ENCODE results near the gene ARHGAP45.

The ARHGAP45 gene

DNA sequence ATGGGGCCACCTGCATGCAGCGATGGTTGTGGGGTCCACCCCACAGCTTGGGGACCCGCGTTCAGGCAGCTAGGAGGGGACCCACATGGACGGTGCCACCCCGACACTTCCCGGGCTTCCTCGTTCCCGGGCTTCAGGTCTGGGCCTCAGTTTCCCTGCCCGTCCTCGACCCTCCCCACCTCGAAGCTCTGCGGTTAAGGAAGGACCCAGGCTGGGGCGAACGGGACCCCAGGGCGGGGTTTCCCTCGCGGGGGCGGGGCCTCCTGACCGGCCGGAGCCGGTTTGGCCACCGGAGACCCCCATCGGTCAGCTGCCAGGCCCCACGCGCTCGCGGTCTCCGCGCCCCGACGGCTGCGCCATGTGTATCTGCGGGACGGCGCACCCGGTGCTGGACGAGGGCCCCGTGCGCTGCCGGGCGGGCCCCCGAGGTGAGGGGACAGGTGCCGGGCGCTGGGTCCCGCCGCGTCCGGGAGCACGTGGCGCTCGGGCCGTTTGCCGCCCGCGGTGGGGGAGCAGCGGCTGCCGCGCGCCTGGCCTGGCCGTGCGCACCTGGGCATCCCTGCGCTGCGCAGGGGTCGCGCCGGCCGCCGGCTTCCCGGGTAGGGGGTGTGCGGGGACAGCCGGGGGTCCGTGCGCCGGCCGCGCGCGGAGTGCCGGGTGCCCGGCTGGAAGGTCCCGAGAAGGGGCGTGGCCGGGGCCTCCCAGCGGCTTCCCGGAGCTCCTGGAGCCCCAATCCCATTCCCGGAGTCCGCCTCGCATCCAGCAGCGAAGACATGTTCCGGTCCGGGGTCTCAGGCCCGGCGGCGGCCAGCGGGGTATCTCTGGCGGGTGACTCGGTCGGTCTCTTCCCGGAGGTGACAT, 4.2 kb downstream of the ARHGAP45 start:
- no peak for DNase-seq (ENCODE audit: low read depth in 2 of 2)

DNA sequence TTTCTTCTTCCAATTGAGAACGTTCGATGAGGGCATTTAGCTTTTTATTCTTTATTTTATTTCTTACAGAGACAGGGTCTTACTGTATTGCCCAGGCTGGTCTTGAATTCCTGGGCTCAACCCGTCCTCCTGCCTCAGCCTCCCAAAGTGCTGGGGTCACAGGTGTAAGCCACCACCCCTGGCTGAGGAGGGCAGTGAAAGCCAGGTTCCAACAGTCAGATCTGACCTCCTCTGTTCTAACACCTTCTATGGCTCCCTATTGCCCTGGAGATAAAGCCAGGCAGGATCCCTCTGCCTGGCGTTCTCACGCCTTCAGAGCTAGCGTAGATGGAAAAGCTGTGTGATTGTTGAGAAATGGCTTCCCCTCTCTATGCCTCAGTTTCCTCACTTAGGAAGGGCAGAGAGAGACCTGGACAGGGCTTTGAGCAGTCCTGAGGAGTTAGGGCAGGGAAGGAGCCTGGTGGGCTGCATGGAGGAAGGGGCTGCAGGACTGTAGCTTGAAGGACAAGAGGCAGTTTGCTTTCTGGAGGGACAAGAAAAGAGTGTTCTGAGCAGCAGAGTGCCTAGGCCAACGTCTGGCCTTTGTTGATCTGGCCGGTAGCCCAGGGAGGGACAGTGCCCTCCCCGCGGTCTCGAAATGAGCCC, 5.5 kb downstream of the ARHGAP45 start:
- DNase-seq (ENCODE audit: low read depth in 2 of 2), result no peak

DNA sequence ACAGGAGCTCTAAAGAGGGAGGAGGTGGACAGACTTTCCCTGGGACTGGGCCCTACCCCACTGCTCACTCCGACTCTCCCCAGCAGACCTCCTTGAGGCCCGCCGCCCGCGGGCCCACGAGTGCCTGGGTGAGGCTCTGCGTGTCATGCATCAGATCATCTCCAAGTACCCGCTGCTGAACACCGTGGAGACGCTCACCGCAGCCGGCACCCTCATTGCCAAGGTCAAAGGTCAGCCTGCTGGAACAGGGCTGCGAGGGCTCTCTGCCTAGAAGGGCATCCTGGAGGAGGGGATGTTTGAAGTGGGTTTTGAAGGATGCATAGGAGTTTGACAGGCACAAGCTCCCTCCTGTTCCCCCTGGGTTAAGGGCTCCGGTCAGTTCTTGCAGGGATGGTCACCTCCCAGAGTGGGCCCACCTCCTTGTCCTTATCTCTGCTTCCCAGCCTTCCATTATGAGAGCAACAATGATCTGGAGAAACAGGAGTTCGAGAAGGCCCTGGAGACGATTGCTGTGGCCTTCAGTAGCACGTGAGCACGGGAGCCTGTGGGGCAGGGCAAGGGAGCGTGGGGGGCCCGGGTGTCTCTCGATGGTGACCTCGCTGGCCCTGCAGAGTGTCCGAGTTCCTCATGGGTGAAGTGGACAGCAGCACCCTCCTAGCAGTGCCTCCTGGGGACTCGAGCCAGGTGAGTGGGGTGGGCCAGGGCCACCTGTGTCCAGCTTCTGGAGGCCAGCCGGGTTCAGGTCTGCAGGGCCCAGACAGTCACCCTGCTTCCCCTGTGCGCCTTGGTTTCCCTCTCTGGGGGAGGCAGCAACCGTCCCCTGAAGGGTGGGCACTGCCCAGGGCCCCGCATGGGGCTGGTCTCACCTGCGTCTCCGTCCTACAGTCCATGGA, 6.3 kb downstream of the ARHGAP45 start:
- DNase-seq (ENCODE audit: low read depth in 2 of 2), result no peak

DNA sequence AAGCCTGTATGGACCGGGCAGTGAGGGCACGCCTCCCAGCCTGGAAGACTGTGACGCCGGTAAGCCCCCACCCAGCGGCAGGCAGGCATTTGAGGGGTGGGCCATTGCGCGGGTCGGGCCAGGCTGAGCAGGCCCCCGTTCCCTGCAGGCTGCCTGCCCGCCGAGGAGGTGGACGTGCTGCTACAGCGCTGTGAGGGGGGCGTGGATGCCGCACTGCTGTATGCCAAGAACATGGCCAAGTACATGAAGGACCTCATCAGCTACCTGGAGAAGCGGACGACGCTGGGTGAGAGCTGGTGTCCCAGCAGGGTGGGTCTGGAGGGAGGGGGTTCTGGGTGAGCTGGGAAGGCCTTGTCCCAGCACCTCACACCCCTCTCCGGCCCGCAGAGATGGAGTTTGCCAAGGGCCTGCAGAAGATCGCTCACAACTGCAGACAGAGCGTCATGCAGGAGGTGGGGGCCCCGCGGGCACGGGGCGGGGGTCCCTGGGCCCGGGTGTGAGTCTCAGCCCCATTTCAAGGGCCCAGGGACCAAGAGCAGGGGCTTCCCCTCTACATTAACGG, 7.1 kb downstream of the ARHGAP45 start:
- DNase-seq (ENCODE audit: low read depth in 2 of 2), result no peak

DNA sequence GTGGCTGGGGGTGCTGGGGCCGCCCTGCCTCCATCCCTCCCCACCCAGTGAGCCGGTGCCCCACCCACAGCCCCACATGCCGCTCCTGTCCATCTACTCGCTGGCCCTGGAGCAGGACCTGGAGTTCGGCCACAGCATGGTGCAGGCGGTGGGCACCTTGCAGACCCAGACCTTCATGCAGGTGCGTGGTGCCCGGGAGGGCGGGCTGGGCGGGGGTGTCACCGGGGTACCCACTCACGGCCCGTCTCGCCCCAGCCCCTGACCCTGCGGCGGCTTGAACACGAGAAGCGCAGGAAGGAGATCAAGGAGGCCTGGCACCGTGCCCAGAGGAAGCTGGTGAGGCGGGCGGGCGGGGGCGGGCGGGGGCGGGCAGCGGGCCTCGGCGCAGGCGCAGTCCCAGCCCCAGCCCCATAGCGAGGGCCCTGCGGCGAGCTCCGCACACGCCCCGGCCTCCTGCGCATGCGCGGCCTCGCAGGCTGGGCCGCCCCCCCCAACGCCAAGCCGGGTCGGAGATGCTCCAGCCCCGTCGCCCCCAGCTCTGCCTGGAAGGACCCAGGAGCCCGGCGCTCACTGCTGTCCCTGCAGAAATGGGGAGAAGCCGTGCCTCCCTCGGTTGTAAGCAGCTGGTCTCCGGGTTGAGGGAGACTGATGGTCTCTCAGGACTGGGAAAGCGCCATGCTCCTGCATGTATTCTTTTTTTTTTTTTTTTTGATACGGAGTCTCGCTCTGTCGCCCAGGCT, 7.7 kb downstream of the ARHGAP45 start:
- DNase-seq (ENCODE audit: low read depth in 2 of 2), result peak; percentile 84 to 88

DNA sequence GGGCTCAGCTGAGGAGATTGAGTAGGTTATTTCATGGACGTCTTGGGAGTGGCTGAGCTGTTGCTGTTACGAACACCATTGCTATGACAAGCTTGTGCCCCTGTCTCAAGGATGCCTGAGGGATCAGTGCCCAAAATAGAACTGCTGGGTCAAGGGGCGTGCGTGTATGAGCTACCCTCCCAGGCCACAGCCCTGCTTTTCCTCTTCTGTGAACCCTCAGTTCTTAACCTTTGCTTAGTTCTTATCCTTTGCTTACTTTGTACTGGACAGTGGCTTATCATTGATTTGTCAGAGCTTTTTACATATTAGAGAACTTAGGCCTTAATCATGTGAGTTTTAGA, 9.0 kb downstream of the ARHGAP45 start:
- DNase-seq (ENCODE audit: low read depth in 2 of 2), result no peak

DNA sequence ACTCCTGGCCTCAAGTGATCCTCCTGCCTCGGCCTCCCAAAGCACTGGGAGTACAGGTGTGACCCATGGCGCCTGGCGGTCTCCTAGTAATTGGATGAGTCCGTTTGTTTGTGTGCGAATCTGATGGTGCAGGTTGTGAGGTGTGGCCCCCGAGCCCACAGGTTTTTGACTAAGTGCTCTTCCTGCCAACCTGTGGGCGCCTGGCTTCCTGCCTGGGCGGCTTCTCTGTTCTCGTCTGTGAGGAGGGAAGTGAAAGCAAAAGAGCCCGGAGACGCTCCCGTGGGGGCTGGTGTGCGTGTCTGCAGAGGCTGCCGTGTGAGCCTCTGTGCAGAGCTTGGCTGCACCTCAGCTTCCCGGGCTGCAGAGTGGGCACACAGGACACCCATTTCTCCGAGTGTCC, 10.0 kb downstream of the ARHGAP45 start:
- peak; percentile 90 to 91 for DNase-seq (ENCODE audit: low read depth in 2 of 2)

DNA sequence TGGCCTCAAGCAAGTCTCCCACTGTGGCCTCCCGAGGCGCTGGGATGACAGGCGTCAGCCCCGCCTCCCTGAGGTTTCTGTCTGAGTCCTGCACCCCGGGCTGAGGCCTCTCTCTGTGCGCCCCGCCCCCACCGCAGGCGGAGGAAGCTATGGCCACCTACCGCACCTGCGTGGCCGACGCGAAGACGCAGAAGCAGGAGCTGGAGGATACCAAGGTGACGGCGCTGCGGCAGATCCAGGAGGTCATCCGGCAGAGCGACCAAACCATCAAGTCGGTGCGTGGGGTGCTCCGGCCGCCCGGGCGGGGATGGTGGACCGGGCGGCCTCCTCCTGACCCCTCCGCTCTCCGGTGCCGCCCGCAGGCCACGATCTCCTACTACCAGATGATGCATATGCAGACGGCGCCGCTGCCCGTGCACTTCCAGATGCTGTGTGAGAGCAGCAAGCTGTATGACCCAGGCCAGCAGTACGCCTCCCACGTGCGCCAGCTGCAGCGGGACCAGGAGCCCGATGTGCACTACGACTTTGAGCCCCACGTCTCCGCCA, 12.7 kb downstream of the ARHGAP45 start:
- no peak for DNase-seq (ENCODE audit: low read depth in 2 of 2)

DNA sequence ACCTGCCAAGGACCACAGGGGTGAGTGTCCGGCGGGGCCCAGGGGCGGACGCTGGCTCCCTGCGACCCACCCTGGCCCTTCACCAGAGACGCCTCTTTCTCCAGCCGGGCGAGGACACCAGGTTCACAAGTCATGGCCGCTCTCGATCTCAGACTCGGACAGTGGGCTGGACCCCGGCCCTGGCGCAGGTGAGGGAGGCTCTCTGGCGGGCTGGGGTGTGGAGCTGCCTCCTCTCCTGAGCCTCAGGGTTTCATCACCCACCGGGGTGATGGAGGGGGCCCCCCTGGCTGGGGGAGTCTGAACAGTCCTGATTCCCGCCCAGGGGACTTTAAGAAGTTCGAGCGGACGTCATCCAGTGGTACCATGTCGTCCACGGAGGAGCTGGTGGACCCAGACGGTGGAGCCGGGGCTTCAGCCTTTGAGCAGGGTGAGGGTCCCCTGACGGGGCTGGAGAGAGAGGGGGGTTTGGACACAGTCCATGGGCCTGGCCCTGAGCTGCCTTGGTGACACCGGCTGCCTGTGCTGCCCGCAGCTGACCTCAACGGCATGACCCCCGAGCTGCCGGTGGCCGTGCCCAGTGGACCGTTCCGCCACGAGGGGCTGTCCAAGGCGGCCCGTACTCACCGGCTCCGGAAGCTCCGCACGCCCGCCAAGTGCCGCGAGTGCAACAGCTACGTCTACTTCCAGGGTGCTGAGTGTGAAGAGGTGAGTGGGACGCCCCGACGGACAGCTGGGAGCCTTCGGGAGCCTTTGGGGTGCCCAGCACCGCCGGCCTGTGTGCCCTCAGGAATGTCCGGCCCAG, 13.6 kb downstream of the ARHGAP45 start:
- no peak for DNase-seq (ENCODE audit: low read depth in 2 of 2)

DNA sequence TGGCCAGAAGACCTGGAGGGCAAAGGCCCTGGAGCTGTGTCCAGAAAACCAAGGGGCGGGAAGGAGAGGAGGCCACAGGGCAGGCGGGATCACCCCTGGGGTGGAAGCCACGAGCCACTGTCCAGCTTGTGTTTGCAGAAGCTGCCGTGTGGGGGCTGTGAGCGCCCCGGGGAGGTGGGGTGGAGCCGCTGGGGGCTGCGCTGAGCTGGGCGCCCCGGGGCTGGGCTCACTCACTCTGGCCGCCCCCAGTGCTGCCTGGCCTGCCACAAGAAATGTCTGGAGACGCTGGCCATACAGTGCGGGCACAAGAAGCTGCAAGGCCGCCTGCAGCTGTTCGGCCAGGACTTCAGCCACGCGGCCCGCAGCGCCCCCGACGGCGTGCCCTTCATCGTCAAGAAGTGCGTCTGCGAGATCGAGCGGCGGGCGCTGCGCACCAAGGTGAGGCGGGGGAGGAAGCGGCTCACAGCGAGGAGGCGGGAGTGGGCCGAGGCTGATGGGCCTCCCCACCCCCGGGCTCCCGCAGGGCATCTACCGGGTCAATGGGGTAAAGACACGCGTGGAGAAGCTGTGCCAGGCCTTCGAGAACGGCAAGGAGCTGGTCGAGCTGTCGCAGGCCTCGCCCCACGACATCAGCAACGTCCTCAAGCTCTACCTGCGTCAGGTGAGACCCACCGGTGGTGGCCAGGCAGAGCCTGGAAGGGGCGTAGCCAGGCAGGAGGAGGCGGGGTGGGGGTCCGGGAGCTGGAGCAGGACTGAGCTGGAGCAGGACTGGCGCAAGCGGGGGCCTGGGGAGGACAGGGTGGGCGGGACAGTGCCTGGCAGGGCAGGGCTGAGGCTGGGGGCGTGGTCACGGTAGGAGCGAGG, 14.6 kb downstream of the ARHGAP45 start:
- no peak for DNase-seq (ENCODE audit: low read depth in 2 of 2)

DNA sequence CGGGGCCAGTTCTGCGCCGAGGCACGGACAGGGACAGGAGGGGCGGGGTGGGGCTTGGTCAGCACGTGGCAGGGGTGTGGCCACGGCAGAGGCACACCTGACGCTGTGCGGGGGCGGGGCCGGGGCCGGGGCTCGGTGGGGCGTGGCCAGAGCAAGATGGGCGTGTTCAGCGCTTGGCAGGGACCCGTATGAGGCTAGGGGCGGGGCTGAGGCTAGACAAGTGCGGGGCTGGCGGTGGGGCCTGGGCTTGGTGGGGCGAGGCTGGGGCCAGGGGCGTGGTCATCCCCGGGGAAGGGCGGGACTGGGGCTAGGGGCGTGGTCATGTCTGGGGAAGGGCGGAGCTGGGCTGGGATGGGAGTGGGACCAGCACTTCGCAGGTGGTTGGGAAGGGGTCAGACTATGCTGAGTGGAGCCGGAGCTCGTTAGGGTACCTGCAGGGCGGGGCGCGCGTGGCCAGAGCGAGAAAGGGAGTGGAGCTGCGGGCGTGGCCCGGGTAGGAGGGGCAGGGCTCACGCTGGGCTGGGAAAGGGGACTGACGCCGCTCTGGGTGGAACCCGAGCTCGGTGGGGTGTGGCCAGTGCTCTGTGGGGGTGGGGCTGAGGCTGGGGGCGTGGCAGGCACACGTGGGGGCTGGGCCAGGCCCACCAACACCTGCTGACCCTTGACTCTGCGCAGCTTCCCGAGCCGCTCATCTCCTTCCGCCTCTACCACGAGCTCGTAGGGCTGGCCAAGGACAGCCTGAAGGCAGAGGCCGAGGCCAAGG, 15.4 kb downstream of the ARHGAP45 start:
- DNase-seq (ENCODE audit: low read depth in 2 of 2), result peak in 1 of 2 donors; percentile 60

DNA sequence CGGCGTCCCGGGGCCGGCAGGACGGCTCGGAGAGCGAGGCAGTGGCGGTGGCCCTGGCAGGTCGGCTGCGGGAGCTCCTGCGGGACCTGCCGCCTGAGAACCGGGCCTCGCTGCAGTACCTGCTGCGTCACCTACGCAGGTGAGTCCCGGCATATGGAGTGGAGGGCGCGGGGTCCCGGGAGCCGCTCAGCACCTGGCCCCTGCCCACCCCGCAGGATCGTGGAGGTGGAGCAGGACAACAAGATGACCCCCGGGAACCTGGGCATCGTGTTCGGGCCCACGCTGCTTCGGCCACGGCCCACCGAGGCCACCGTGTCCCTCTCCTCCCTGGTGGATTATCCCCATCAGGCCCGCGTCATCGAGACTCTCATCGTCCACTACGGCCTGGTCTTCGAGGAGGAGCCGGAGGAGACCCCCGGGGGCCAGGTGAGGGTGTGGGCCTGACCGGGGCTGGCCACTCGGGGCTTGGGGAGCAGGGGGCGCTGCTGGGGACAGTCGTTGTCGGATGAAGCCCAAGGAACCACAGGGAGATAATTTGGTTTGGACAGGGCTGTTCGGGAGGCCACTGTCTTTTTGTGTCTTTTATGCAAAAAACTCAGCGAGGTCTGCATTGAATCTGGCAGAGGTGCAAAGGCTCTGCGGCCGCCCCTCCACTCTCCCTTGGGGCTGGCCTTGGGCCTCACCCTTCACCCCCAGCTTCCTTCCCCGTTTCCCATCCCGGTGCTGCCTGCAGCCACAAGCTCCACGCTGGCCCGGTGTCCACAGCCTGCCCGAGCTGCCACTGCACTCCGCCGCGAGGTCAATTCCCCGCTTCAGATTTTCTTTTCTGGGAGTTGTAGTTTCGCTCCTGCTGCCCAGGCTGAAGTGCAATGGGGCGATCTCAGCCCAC, 16.2 kb downstream of the ARHGAP45 start:
- no peak for DNase-seq (ENCODE audit: low read depth in 2 of 2)

DNA sequence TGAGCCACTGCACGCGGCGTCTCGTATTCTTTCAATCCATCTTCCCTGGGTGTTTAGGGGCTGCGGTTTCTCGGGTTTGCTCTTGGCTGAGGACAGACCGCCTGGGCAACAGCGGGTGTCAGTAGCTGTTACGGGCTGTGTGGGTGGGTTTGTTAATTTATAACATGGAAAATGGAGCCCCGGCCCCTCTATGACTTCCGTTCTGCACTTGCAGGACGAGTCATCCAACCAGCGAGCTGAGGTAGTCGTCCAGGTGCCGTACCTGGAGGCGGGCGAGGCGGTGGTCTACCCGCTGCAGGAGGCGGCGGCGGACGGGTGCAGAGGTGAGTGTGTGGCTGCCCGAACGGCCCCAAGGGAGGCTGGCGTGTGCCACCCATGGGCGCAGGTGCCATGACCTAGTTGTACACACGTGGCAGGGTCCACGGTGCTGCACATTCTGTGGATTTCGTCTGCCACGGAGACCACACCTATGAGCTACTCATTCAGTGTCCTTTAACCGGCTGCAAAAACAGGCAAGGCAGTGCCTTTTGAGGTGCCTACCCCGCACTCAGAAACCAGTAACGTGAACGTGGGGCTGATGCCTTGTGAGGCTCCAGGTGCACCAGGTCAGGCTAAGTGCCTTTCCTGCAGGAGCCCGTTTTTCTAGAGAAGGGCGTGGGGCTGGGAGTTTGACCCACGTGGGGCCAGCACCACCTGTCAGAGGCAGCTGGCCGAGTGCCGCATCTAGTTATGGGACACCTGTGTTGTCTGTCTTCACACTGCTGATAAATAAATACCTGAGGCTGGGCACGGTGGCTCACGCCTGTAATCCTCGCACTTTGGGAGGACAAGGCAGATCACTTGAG, 17.3 kb downstream of the ARHGAP45 start:
- DNase-seq (ENCODE audit: low read depth in 2 of 2), result no peak

DNA sequence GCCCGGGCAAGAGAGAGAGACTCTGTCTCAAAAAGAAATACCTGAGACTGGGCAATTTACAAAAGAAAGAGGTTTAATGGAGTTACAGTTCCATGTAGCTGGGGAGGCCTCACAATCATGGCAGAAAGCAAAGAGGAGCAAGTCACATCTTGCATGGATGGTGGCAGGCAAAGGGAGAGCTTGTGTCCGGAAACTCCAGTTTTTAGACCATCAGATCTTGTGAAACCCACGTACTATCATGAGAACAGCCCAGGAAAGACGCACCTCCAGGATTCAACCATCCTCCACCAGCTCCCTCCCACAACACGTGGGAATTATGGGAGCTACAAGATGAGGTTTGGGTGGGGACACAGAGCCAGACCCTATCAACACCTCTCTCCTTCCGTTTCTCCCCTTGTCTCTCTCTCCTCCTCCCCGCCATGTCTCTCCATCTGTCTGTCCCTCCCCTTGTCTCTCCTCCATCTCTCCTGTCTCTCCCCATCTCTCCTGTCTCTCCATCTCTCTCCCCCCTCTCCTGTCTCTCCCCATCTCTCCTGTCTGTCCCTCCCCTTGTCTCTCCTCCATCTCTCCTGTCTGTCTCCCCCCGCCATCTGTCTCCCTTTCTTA, 18.2 kb downstream of the ARHGAP45 start:
- no peak for DNase-seq (ENCODE audit: low read depth in 2 of 2)

DNA sequence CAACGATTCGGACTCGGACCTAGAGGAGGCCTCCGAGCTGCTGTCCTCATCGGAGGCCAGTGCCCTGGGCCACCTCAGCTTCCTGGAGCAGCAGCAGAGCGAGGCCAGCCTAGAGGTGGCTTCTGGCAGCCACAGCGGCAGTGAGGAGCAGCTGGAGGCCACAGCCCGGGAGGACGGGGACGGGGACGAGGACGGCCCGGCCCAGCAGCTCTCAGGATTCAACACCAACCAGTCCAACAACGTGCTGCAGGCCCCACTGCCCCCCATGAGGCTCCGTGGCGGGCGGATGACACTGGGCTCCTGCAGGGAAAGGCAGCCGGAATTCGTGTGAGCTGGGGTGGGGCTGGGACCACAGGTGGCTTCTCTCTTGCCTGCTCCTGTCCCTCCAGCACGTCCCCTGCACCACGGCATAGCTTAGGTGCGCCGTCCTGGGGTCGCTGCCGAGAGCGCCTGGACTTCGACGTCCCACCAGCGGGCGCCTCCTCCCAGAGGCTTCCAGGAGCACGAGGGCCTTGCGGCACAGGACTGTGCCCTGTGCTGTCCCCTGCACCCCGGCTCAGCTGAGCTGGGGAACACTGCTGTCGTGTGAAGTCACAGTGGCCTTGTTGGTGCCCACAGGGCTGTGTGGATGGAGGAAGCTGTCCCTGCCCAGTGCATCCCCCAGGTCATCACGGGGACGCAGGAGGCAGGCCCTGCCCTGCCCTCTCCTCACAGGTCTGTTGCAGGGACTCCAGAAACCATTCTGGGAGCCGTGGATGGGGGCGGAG, 18.9 kb downstream of the ARHGAP45 start:
- no peak for DNase-seq (ENCODE audit: low read depth in 2 of 2)

Measured in stimulated activated CD8-positive, alpha-beta memory T cell treated with anti-CD3 and anti-CD28 coated beads, Interleukin-7, amount 100 ng/mL, for 4 hours (primary cell).